ENCODE measurements around the gene LCT.
"Not testable (repeated sequence)": the region's sequence is repeated elsewhere in the genome, so short reads cannot be mapped to it uniquely, and the experiment has no call there.

The LCT gene

DNA sequence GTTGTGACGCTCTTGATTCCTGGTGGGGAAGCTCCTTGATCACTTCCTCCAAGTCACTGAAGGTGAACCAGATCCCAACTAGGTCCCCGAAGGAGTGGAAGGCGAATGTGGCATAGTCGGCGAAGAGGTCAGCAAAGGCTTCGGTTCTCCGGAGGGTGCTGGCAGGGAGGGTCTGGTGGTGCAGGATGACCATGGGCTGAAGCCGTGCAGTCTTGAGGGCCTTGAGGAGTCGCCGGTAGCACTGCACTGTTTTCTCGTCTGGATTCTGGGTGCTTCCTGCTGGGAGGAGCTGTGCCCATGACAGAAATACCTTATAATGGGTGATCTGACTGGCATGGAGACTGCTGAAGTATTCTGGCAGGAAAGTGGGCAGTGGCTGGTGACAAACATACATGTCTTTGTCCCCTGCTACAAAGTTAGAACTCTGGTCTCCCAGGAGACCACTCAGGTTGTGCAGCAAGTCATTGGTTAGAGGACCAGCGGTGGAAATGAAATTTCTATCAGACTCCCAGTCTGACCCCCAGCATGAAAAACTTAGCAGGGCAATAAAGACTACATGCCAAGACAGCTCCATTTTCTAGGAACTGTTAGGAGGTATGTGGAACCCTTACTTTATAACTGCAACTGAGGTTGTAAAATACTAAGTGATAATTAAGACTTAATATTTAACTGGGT, at the start of gene LCT:
Gene LCT (minus strand): TSS at position 589 of the 675 bp plus-strand sequence. CDS start 15 bp downstream, at position 574.
- no peaks in the 10 kb centered on the region for H3K4me1 ChIP-seq (ENCODE audit: insufficient read depth, low read length)
- no peak within 1 kb of the TSS for H3K4me3 ChIP-seq (ENCODE audit: low read length)
- peaks cover 3% of the 10 kb centered on the region for H3K9me3 ChIP-seq (ENCODE audit: low read length)
- H3K27me3 ChIP-seq (ENCODE audit: insufficient read depth, low read length) = no peaks in the 10 kb centered on the region
- peaks cover 17% of the 10 kb centered on the region for H3K36me3 ChIP-seq (ENCODE audit: insufficient read depth, low read length)
- H2AFZ ChIP-seq (ENCODE audit: low read depth, low read length) = no peak within 1 kb of the TSS

DNA sequence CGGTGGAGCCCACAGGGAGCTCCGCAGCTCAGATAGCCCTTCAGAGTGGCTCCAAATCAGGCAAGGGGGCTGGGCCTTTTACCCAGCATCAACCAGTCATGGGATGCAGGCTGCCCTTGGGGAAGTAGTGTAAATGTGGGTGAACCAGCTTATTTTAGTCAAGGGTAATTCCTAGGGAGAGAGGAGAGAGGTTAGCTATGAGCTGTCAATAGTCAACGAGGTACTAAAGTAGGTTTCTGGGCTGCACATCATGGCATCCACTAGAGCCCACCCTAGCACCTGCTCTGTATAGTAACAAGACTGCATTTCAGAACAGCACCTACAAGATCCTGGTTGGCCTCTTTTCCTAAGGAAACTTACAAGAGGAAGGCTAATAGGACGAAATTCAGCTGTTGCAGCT, 48.7 kb upstream of the LCT start:
- Histone ChIP-seq H3K27me3 (ENCODE audit: insufficient read depth, low read length) (no peaks in the 10 kb centered on the region), H3K36me3 (ENCODE audit: insufficient read depth, low read length) (no peaks in the 10 kb centered on the region), H3K4me3 (ENCODE audit: low read length) (no peak overlapping the region), H2AFZ (ENCODE audit: low read depth, low read length) (no peak overlapping the region), H3K4me1 (ENCODE audit: insufficient read depth, low read length) (peaks cover 9% of the 10 kb centered on the region), H3K9me3 (ENCODE audit: low read length) (no peaks in the 10 kb centered on the region)

DNA sequence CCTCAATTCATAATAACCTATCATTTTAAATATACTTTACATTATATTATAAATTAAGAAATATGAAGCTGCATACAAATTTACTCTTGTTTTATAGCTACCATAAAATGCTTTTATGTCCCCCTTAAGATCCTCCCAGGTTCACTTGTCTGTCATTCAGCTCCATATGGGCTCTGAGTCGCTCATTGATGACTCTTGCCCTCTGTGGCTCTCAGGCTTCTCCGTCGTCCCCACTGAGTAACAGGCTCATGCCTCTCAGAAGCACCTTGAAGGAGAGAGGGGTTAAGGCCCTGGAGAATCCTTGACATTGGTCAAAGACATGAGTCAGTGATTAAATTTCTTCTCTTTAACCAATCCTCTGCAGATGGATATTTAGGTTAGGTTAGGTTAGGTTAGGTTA, 45.4 kb upstream of the LCT start:
- Histone ChIP-seq H3K36me3 (ENCODE audit: insufficient read depth, low read length) (no peaks in the 10 kb centered on the region), H3K4me3 (ENCODE audit: low read length) (no peak overlapping the region), H3K4me1 (ENCODE audit: insufficient read depth, low read length) (peaks cover 9% of the 10 kb centered on the region), H3K27me3 (ENCODE audit: insufficient read depth, low read length) (no peaks in the 10 kb centered on the region), H2AFZ (ENCODE audit: low read depth, low read length) (no peak overlapping the region), H3K9me3 (ENCODE audit: low read length) (no peaks in the 10 kb centered on the region)

DNA sequence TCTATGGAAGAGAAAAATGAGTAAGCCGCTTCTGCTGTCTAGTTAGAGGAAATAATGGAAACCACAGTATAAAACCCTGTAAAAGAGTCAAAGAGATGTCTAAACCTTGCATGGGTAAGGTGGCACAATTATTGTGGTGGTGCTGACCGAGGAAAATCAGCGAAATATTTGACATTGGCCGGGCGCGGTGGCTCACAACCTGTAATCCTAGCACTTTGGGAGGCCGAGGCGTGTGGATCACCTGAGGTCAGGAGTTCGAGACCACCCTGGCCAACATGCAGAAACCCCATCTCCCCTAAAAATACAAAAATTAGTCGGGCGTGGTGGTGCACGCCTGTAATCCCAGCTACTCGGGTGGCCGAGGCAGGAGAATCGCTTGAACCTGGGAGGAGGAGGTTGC, 39.8 kb upstream of the LCT start:
- H3K27me3 ChIP-seq (ENCODE audit: insufficient read depth, low read length); H3K9me3 ChIP-seq (ENCODE audit: low read length): not testable (repeated sequence)
- Histone ChIP-seq H2AFZ (ENCODE audit: low read depth, low read length) (peak overlapping the region; percentile 77), H3K36me3 (ENCODE audit: insufficient read depth, low read length) (peaks cover 14% of the 10 kb centered on the region), H3K4me1 (ENCODE audit: insufficient read depth, low read length) (peaks cover 19% of the 10 kb centered on the region), H3K4me3 (ENCODE audit: low read length) (peak overlapping the region; percentile 89)

DNA sequence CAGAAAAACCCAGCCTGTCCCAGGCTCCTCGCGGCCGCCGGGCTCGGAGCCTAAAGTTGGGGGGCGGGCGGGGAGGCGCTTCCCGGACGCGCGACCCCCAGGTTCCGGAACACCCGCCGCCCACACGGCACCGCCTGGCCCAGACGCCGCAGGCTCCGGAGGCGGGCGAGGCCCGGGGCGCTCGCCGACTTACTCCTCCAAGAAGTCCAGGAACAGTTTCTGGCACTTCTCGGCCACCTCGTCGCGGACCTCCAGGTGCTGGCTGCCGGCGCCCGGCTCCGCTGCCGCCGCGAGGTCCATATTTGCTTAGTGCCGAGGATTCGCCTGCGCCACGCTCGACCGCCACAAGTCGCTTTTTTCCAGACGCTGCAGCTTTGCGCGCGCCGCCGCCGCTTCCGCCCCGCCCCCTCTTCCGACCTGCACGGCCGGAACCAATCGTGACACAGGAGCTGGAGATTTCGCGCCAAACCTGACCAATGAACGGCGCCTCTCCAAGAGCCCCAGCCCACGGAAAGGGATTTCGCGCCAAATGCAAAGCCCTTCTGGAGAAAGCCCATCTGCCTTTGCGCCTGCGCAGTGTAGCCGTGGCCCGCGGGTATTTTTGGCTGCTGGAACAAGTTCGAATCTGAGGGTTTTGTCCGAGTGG, 39.2 kb upstream of the LCT start, which contains the start of gene MCM6:
Gene MCM6 (minus strand): TSS at position 378 of the 646 bp plus-strand sequence. CDS start 78 bp downstream, at position 300.
- peaks cover 16% of the 10 kb centered on the region for H3K4me1 ChIP-seq (ENCODE audit: insufficient read depth, low read length)
- no peaks in the 10 kb centered on the region for H3K27me3 ChIP-seq (ENCODE audit: insufficient read depth, low read length)
- H3K36me3 ChIP-seq (ENCODE audit: insufficient read depth, low read length) = peaks cover 20% of the 10 kb centered on the region
- no peaks in the 10 kb centered on the region for H3K9me3 ChIP-seq (ENCODE audit: low read length)
- H3K4me3 ChIP-seq (ENCODE audit: low read length) = peak within 1 kb of the TSS; percentile 89
- peak within 1 kb of the TSS; percentile 91 for H2AFZ ChIP-seq (ENCODE audit: low read depth, low read length)

DNA sequence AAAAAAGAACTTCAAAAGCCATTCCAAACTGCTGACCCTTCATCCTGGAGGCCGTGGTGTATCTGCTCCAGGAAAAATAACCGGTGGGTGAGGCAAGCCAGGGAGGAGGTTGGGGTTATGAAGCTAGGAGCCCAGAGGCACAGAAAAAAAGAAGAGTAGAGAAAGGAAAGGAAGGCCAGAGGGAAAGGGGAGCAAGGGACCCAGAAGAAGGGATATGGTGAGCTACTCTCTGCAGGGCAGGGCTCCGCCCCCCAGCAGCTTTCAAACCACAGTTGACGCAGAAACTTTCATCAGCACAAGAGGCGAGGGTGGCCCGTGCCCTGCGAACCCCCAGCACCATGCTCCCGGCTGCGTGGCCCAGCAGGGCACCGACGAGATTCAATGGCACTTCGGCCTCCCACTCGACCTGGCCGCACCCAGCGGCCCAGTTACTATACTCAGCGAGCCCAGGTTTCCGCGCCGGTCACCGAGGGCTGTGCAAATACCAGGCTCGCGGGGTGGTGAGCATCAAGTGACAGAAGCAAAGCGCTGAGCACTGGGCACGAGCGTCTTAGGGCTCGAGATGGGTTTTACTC, 38.6 kb upstream of the LCT start:
- Histone ChIP-seq H3K4me1 (ENCODE audit: insufficient read depth, low read length) (peaks cover 16% of the 10 kb centered on the region), H2AFZ (ENCODE audit: low read depth, low read length) (peak overlapping the region; percentile 91), H3K9me3 (ENCODE audit: low read length) (no peaks in the 10 kb centered on the region), H3K27me3 (ENCODE audit: insufficient read depth, low read length) (no peaks in the 10 kb centered on the region), H3K36me3 (ENCODE audit: insufficient read depth, low read length) (peaks cover 26% of the 10 kb centered on the region), H3K4me3 (ENCODE audit: low read length) (peak overlapping the region; percentile 89)

DNA sequence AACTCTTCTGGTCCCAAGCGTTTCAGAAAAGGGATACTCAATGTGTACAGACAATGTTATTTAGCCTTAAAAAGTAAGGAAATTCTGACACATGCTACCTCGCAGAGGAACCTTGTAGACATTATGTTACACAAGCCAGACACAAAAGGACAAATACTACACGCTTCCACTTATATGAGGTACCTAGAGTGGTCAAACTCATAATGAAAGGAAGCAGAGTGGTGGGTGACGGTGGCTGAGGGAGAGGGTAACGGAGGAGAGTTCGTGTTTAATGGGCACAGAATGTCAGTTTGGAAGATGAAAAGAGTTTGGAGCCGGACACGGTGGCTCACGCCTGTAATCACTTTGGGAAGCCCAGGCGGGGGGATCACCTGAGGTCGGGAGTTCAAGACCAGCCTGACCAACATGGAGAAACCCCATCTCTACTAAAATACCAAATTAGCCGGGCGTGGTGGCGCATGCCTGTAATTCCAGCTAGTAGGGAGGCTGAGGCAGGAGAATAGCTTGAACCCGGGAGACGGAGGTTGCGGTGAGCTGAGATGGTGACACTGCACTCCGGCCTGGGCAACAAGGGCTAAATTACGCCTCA, 37.9 kb upstream of the LCT start:
- Histone ChIP-seq H2AFZ (ENCODE audit: low read depth, low read length) (no peak overlapping the region), H3K9me3 (ENCODE audit: low read length) (no peaks in the 10 kb centered on the region), H3K27me3 (ENCODE audit: insufficient read depth, low read length) (no peaks in the 10 kb centered on the region), H3K4me3 (ENCODE audit: low read length) (peak overlapping the region; percentile 89), H3K36me3 (ENCODE audit: insufficient read depth, low read length) (peaks cover 33% of the 10 kb centered on the region), H3K4me1 (ENCODE audit: insufficient read depth, low read length) (peaks cover 16% of the 10 kb centered on the region)

DNA sequence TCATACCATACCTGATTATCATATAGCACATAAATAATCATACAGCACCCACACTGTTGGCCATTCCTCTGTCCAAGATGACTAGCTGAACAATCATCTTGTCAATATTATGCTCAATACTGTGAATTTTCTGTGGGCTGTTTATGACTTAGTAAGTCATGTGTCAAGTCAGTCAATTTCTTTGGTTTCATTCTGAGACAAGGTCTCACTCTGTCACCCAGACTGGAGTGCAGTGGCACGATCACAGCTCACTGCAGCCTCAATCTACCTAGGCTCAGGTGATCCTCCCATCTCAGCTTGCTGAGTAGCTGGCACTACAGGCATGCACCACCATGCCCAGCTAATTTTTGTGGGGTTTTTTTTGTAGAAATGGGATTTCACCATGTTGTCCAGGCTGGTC, 33.6 kb upstream of the LCT start:
- Histone ChIP-seq H3K4me3 (ENCODE audit: low read length) (no peak overlapping the region), H2AFZ (ENCODE audit: low read depth, low read length) (no peak overlapping the region), H3K27me3 (ENCODE audit: insufficient read depth, low read length) (no peaks in the 10 kb centered on the region), H3K9me3 (ENCODE audit: low read length) (no peaks in the 10 kb centered on the region), H3K4me1 (ENCODE audit: insufficient read depth, low read length) (peaks cover 15% of the 10 kb centered on the region), H3K36me3 (ENCODE audit: insufficient read depth, low read length) (peaks cover 72% of the 10 kb centered on the region)

DNA sequence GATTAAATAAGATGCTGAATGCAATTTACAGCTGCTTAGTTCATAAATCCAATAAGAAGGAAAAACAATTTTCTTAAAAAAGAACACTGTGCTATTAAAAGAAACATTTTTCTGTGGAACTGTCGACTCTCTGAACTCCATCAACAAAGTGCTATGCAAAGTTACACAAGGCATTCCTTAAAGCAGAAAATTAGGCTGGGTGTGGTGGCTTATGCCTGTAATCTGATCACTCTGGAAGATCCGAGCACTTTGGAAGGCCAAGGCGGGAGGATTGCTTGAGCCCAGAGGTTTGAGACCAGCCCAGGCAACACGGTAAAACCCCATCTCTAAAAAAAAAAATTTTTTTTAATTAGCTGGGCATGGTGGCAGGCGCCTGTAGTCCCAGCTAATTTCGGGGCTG, 26.2 kb upstream of the LCT start:
- peaks cover 84% of the 10 kb centered on the region for H3K36me3 ChIP-seq (ENCODE audit: insufficient read depth, low read length)

DNA sequence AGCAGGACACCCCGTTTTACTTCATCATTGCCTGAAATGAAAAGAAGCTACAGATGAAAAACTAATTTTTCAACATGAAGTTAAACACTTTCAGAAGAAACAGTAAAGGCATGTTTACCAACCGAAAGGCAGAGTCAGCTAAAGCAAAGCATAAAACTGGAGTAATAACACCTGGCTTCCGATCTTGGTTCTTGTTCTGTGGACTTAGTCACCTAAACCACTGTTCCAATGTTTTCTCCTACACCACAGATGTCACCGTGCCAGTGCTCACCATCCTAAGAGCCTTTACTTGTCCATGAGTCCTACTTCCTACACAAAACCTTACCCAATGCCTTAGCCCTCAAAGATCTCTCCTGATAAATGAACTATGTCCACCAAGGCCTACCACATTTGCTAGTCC, 25.7 kb upstream of the LCT start:
- H3K4me1 ChIP-seq (ENCODE audit: insufficient read depth, low read length) = no peaks in the 10 kb centered on the region
- no peaks in the 10 kb centered on the region for H3K27me3 ChIP-seq (ENCODE audit: insufficient read depth, low read length)
- no peak overlapping the region for H3K4me3 ChIP-seq (ENCODE audit: low read length)
- no peak overlapping the region for H2AFZ ChIP-seq (ENCODE audit: low read depth, low read length)
- H3K9me3 ChIP-seq (ENCODE audit: low read length) = no peaks in the 10 kb centered on the region
- H3K36me3 ChIP-seq (ENCODE audit: insufficient read depth, low read length) = peaks cover 82% of the 10 kb centered on the region

More for the DNA sequence above, 26.2 kb upstream of the LCT start:
- Histone ChIP-seq H3K4me3 (ENCODE audit: low read length) (no peak overlapping the region), H2AFZ (ENCODE audit: low read depth, low read length) (no peak overlapping the region), H3K9me3 (ENCODE audit: low read length) (no peaks in the 10 kb centered on the region), H3K4me1 (ENCODE audit: insufficient read depth, low read length) (no peaks in the 10 kb centered on the region), H3K27me3 (ENCODE audit: insufficient read depth, low read length) (no peaks in the 10 kb centered on the region)

DNA sequence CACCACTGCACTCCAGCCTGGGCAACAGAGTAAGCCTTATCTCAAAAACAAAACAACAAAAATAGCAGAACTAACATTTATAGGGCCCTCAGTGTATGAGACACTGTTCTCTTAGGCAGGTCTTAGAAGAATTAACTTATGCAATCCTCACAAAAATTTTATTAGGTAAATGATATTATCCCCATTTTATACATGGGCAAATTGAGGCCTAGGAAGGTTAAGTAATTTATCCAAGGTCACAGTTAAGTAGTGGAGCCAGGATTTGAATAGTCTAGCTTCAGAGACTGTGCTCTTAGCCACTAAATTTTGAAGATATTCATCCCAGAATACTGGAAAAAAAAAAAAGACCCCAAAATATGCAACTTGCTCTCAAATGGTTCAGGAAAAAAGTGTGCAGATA, 16.4 kb upstream of the LCT start:
- H3K36me3 ChIP-seq (ENCODE audit: insufficient read depth, low read length) = peaks cover 88% of the 10 kb centered on the region
- H3K9me3 ChIP-seq (ENCODE audit: low read length) = no peaks in the 10 kb centered on the region
- no peak overlapping the region for H3K4me3 ChIP-seq (ENCODE audit: low read length)
- no peaks in the 10 kb centered on the region for H3K27me3 ChIP-seq (ENCODE audit: insufficient read depth, low read length)
- H2AFZ ChIP-seq (ENCODE audit: low read depth, low read length) = no peak overlapping the region
- no peaks in the 10 kb centered on the region for H3K4me1 ChIP-seq (ENCODE audit: insufficient read depth, low read length)

DNA sequence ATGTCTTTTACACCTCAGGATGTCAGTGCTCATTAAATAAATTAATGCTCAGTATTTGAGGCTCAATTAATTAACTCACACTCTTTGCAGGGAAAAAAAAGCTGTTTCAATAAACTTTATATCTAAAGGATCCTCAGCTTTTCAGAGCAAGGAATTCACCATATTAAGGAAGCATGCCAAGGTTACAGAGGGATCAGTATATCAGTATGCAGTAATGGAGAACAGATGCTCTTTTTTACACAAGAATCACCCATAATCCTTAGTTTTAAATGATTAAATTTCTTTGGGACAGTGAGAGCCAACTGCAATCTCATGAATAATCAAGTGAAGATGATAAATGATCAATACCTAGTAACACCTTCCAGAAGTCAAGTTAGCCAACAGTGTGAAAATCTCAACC, 14.9 kb upstream of the LCT start:
- Histone ChIP-seq H3K27me3 (ENCODE audit: insufficient read depth, low read length) (no peaks in the 10 kb centered on the region), H3K4me1 (ENCODE audit: insufficient read depth, low read length) (no peaks in the 10 kb centered on the region), H3K9me3 (ENCODE audit: low read length) (no peaks in the 10 kb centered on the region), H2AFZ (ENCODE audit: low read depth, low read length) (no peak overlapping the region), H3K4me3 (ENCODE audit: low read length) (no peak overlapping the region), H3K36me3 (ENCODE audit: insufficient read depth, low read length) (peaks cover 87% of the 10 kb centered on the region)
